EH (cell line): ENCODE results near the gene TBC1D20.
"Not testable (repeated sequence)": the region's sequence is repeated elsewhere in the genome, so short reads cannot be mapped to it uniquely, and the experiment has no call there.

ENCODE experiments used
- DNase-seq: peaks from one replicate; pipeline ENCODE4 v3.0.0-alpha.2; 2015; ENCODE audit warnings: low read depth

Gene TBC1D20, protein sequence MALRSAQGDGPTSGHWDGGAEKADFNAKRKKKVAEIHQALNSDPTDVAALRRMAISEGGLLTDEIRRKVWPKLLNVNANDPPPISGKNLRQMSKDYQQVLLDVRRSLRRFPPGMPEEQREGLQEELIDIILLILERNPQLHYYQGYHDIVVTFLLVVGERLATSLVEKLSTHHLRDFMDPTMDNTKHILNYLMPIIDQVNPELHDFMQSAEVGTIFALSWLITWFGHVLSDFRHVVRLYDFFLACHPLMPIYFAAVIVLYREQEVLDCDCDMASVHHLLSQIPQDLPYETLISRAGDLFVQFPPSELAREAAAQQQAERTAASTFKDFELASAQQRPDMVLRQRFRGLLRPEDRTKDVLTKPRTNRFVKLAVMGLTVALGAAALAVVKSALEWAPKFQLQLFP

GRCh38 chr20:462199-462991, at the start of gene TBC1D20:
Gene TBC1D20 (minus strand): TSS chr20:462533. CDS start chr20:462405, 128 bp downstream.
- peak; percentile 88 for DNase-seq

DNA sequence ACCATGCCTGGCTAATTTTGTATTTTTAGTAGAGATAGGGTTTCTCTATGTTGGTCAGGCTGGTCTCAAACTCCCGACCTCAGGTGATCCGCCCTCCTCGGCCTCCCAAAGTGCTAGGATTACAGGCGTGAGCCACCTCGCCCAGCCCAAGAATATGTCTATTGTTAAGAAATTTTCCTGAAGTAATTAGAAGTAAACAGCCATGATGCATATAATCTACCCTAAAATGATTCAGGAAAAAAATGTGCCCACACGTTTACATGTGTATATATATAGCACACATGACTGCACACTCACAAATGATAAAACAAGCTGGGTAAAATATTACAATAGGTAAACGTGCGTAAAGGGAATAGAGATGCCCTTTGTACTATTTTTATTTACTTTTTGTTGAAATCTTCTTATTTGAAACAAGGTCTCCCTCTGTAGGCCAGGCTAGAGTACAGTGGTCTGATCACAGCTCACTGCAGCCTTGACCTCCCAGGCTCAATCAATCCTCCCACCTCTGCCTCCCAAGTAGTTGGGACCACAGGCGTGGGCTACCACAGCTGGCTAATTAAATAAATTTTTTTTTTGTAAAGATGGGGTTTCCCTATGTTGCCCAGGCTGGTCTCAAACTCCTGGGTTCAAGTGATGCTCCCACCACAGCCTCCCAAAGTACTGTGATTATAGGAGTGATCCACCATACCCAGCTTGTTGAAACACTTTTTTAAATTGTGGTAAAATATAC, 48.2 kb upstream of the TBC1D20 start:
- DNase-seq: not testable (repeated sequence)

- peak; percentile 14 for DNase-seq
Observed at GRCh38 chr20:508364-508787, 46.0 kb upstream of the TBC1D20 start.

DNA sequence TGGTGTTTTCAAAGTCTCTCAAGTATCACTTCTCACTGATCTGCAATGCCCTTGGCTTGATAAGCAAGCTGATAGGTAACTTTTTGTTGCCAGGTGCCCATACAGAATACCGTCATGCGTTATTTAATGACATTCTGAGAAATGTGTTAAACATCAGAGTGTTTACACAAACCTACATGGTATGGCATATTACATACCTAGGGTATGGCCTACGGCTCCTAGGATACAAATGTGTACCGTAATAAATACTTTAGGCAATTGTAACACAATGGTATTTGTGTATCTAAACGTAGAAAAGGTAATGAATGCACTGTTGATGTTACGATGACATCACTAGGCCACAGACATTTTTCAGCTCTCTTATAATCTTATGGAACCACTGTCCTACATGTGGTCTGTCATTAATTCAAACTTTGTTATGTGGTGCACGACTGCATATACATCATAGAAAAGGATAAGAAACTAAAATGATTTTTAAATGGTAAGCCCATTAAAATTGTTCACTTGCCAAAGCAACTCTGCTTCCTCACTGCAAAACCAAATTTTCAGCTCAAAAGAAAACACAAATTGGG, 45.5 kb upstream of the TBC1D20 start:
- DNase-seq: no peak

DNA sequence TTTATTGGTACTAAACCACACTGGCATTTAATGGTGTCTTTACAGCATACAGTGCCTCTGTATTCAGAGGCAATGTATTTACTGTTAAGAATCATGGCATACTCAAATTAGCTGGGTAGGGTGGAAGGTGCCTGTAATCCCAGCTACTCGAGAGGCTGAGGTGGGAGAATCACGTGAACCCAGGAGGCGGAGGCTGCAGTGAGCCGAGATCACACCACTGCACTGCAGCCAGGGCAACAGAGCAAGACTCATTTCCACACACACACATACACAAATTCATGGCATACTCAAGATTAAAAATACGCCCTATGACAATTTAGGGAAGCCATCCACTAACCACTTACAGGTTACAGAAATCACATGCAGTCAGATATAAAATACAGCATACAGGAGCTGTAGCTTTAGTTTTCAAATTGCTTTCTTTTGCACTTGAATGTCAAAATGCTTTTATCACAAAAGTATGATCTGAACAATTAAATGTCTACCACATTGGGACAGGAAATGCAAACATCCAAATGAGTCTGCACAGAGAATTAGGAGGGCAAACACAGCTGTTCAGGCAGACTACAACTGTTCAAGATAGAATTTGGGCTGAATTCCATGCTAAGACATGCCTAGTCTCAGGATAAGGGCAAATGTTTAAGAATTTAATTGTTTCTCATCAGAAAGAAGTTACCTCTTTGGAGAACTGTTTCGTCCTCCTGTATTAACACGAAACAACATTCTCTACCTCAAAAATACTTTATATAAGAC, 44.8 kb upstream of the TBC1D20 start:
- no peak for DNase-seq

- no peak for DNase-seq
Observed at GRCh38 chr20:504632-505075, 42.3 kb upstream of the TBC1D20 start.

- DNase-seq: no peak
Observed at GRCh38 chr20:503048-503737, 40.9 kb upstream of the TBC1D20 start.

GRCh38 chr20:497979-498378, 35.6 kb upstream of the TBC1D20 start:
- DNase-seq: no peak

DNA sequence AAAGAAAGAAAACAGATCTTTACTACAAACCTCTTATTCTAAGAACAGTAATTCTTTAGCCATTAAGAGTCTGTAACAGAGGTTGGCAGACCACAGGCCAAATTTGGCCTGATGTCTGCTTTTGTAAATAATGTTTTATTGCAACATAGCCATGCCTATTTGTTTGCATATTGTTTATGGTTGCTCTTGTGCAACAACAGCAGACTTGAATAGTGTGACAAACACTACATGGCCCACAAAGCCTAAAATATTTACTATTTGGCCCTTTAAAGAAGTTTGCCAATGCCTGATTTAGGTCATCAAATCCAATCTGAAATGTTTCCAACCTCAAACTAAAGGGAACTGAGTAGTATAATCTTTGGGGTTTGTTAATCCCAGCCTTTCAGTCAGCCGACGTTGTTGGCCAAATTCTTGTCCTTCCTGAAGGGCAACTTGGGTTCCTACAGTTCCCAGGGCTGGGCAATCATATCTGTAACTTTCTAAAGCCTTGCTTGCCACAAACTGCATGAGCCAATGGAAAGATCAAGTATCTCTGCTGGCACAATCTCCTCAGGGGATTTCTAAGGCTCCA, 33.9 kb upstream of the TBC1D20 start:
- no peak for DNase-seq

GRCh38 chr20:492159-492558, 29.8 kb upstream of the TBC1D20 start:
- no peak for DNase-seq

GRCh38 chr20:487655-488054, 25.3 kb upstream of the TBC1D20 start:
- DNase-seq: no peak

GRCh38 chr20:483815-484644, 21.7 kb upstream of the TBC1D20 start:
- no peak for DNase-seq

- no peak for DNase-seq
Observed at GRCh38 chr20:481167-481566, 18.8 kb upstream of the TBC1D20 start.

GRCh38 chr20:480044-480443, 17.7 kb upstream of the TBC1D20 start:
- DNase-seq: no peak

DNA sequence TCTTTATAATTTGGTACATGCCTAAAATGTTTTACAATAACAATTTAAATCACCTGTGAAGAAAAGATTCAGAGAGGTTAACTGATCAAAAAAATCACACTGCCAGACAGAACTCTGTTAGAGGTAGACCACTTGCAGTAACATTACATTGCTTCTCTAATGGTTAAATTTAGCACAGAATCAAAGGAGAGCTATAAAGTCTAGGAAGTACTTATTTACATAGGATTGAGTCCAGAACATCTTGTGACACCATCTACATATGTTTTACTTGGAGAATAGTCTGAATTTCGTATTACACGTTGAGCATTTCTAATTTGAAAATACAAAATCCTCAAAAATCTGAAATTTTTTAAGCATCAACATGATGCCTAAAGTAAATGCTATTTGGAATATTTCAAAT, 17.2 kb upstream of the TBC1D20 start:
- peak; percentile 32 for DNase-seq

- peak; percentile 72 for DNase-seq
Observed at GRCh38 chr20:478949-479429, 16.7 kb upstream of the TBC1D20 start.

DNA sequence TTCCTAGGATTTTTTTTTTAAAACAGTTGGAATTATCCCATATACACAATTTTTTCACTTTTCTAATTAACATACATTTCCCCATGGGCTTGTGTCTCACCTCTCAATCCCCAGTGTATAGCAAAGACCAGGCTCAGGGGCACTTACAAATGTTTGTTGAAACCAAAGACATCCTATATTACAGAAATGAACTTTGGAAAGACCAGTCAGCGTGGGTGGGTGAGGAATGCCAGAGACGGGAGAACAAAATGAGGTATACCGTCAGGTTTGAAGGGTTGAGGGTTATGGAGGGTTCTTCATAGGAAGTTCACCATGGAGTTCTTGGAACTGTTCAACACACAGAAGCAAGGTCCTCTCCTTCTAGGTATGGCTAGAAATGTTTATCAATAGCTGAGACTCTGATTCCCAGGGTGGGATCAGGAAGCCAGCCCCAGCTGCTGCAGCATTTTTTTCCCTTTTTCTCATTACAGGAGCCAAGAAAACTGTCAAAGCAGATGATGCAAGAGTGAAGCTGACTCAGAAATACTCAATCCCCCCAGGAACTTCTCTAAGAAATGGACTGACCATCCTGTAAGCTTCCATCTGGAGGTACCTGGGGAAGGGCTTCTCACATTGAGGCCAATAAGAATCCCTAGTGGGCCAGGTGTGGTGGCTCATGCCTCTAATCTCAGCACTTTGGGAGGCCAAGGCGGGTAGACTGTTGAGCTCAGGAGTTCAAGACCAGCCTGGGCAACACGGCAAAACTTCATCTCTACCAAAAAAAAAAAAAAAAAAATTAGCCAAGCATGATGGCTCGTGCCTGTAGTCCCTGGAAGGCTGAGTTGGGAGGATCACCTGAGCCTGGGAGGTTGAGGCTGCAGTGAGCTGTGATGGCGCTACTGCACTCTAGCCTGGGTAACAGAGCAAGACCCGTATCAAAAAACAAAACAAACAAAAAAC, 15.9 kb upstream of the TBC1D20 start:
- peak; percentile 46 for DNase-seq
